Gastroesophageal sphincter (tissue), 4 donors: ENCODE results near the gene C11orf65. TPM values are rescaled to one million over a fixed set of nuclear protein-coding genes. Genes with fewer than 3 reads are reported as not detected.
"Not testable (repeated sequence)": the region's sequence is repeated elsewhere in the genome, so short reads cannot be mapped to it uniquely, and the experiment has no call there.

ENCODE experiments used
- ATAC-seq: fragments of 150-250 bp; one replicate; pipeline ENCODE4 v1.9.1; 2016; ENCODE audit warnings: mild to moderate bottlenecking, moderate library complexity
- H3K27ac ChIP-seq, 4 donors: fragments of 200-600 bp; sonication (generic) in 3 of 4; 1 replicate in 3 of 4; 2 replicates in 1 of 4; pipeline ENCODE4 v1.5.1; 2016 to 2019
- H3K27me3 ChIP-seq: fragments of 200-600 bp; sonication (generic); one replicate; pipeline ENCODE4 v1.5.1; 2019
- H3K36me3 ChIP-seq, 2 donors: fragments of 200-600 bp; sonication (generic); one replicate each; pipeline ENCODE4 v1.5.1; 2019; ENCODE audit warnings: control low read depth in 1 of 2
- H3K4me1 ChIP-seq, 3 donors: fragments of 200-600 bp; sonication (generic); 1 replicate in 2 of 3; 2 replicates in 1 of 3; pipeline ENCODE4 v1.5.1; 2016 to 2019; ENCODE audit warnings: control low read depth in 2 of 3
- H3K4me3 ChIP-seq, 2 donors: fragments of 200-600 bp; sonication (generic); one replicate each; pipeline ENCODE4 v1.5.1; 2019; ENCODE audit warnings: mild to moderate bottlenecking in 1 of 2, moderate library complexity in 1 of 2
- H3K9me3 ChIP-seq, 3 donors: fragments of 200-600 bp; sonication (generic); one replicate each; pipeline ENCODE4 v1.5.1; 2017 to 2019; ENCODE audit warnings: control low read depth in 2 of 3
- CTCF ChIP-seq, 4 experiments: fragments of 200-600 bp in 2 of 4; fragments of 450-650 bp in 2 of 4; sonication (generic) in 1 of 4; IDR thresholded peaks; one replicate each; pipeline ENCODE4 v1.5.1; 2017 to 2019; ENCODE audit warnings: antibody characterized with exemption in 4 of 4, mild to moderate bottlenecking in 2 of 4, moderate library complexity in 2 of 4
- EP300 ChIP-seq: sonication (generic); formaldehyde crosslinking; IDR thresholded peaks from one replicate; pipeline ENCODE4 v1.6.1; 2017; ENCODE audit warnings: antibody characterized with exemption, mild to moderate bottlenecking
- POLR2A ChIP-seq, 2 donors: fragments of 450-650 bp; IDR thresholded peaks; one replicate each; pipeline ENCODE4 v1.6.1; 2017; ENCODE audit warnings: antibody characterized with exemption in 2 of 2, mild to moderate bottlenecking in 2 of 2, moderate library complexity in 1 of 2
- POLR2AphosphoS5 ChIP-seq: sonication (generic); formaldehyde crosslinking; IDR thresholded peaks from one replicate; pipeline ENCODE4 v1.6.1; 2017; ENCODE audit warnings: antibody characterized with exemption
- WGBS, 2 donors: methylation state at CpG; one replicate each; pipeline ENCODE4 v1.1.5; 2018; ENCODE audit warnings: low coverage in 1 of 2; 5-methylcytosine and 5-hydroxymethylcytosine counted together
- total RNA-seq, 4 donors: library from RNA; depleted of rRNA; stranded (reverse); fragments of >200 nt; gene quantifications; one replicate each; pipeline ENCODE4 v1.1.0, GENCODE V29; 2016

C11orf65 gene
- total RNA-seq, 4 donors from 2014 or later: 0.67 TPM; not detected in 3

- no peak for TF ChIP-seq POLR2A (IDR thresholded peaks at IDR 0.05)
- no peak for TF ChIP-seq EP300
- TF ChIP-seq CTCF (IDR thresholded peaks at IDR 0.05): no peak
- no peak for TF ChIP-seq POLR2AphosphoS5
- Histone ChIP-seq H3K36me3 (no peaks in the 10 kb centered on the region), H3K4me1 (no peaks in the 10 kb centered on the region), H3K27me3 (no peaks in the 10 kb centered on the region), H3K9me3 (peaks cover 0 to 24% (median 0%) of the 10 kb centered on the region in 3 donors), H3K4me3 (no peak overlapping the region), H3K27ac (no peak overlapping the region)
- ATAC-seq: no peak
- WGBS, 2 donors: 81 to 90% methylated on average over 2 of the region's 2 CpGs
Observed at GRCh38 chr11:108453207-108453835, 14.0 kb downstream of the C11orf65 start.

- peaks cover 0 to 48% (median 0%) of the 10 kb centered on the region in 3 donors for H3K9me3 ChIP-seq
- 80% methylated on average over 1 to 2 of the region's 4 CpGs for WGBS, 2 donors
- not testable (repeated sequence) for H3K4me3 ChIP-seq, H3K4me1 ChIP-seq, H3K27me3 ChIP-seq, H3K27ac ChIP-seq, H3K36me3 ChIP-seq, ATAC-seq
Observed at GRCh38 chr11:108441445-108441844, 25.9 kb downstream of the C11orf65 start.

- Histone ChIP-seq H3K9me3 (peaks cover 0 to 26% (median 0%) of the 10 kb centered on the region in 3 donors), H3K36me3 (no peaks in the 10 kb centered on the region), H3K27ac (no peak overlapping the region), H3K4me3 (no peak overlapping the region), H3K27me3 (no peaks in the 10 kb centered on the region), H3K4me1 (no peaks in the 10 kb centered on the region)
- TF ChIP-seq EP300 (no peak), POLR2A (IDR thresholded peaks at IDR 0.05) (no peak), CTCF (IDR thresholded peaks at IDR 0.05) (no peak), POLR2AphosphoS5 (no peak)
- WGBS, 2 donors: 81 to 91% methylated on average over 2 of the region's 2 CpGs
- no peak for ATAC-seq
Observed at GRCh38 chr11:108436594-108436993, 30.7 kb downstream of the C11orf65 start.

- H3K27ac ChIP-seq: no peak overlapping the region
- H3K36me3 ChIP-seq: no peaks in the 10 kb centered on the region
- WGBS, 2 donors: 69 to 80% methylated on average over 1 of the region's 1 CpG
- peaks cover 0 to 10% (median 0%) of the 10 kb centered on the region in 3 donors for H3K9me3 ChIP-seq
- no peak for ATAC-seq
- no peaks in the 10 kb centered on the region for H3K27me3 ChIP-seq
- no peak for TF ChIP-seq POLR2A (IDR thresholded peaks at IDR 0.05)
- TF ChIP-seq EP300: no peak
- no peak for TF ChIP-seq CTCF (IDR thresholded peaks at IDR 0.05)
- no peak for TF ChIP-seq POLR2AphosphoS5
- no peaks in the 10 kb centered on the region for H3K4me1 ChIP-seq
- no peak overlapping the region for H3K4me3 ChIP-seq
Observed at GRCh38 chr11:108435066-108435465, 32.3 kb downstream of the C11orf65 start.

GRCh38 chr11:108432783-108433182 is 34.5 kb downstream of the C11orf65 start:
- TF ChIP-seq EP300: no peak
- no peak for TF ChIP-seq POLR2A (IDR thresholded peaks at IDR 0.05)
- no peak for TF ChIP-seq CTCF (IDR thresholded peaks at IDR 0.05)
- no peak for TF ChIP-seq POLR2AphosphoS5
- Histone ChIP-seq H3K27me3 (no peaks in the 10 kb centered on the region), H3K9me3 (peaks cover 0 to 9% (median 0%) of the 10 kb centered on the region in 3 donors), H3K4me1 (no peaks in the 10 kb centered on the region), H3K4me3 (no peak overlapping the region), H3K36me3 (no peaks in the 10 kb centered on the region), H3K27ac (no peak overlapping the region)
- ATAC-seq: no peak
